Measurements from ENCODE around the gene KCNT1.

- TF ChIP-seq POLR2A (IDR thresholded peaks at IDR 0.05) (no peak), CTCF (IDR thresholded peaks at IDR 0.05) (no peak)
Measured at GRCh38 chr9:135694414-135694813, 7.6 kb upstream of the KCNT1 start.

Measured in uterus (tissue), 2 donors.